SK-N-MC (cell line): ENCODE data around the gene PEAK1.

Experiments
- EZH2 ChIP-seq: fragments of 200-600 bp; sonication (generic); IDR thresholded peaks from one replicate; pipeline ENCODE4 v1.6.1; 2017; ENCODE audit warnings: antibody characterized with exemption
- POLR2AphosphoS5 ChIP-seq: IDR thresholded peaks from 2 replicates; pipeline ENCODE4 v1.6.1; 2012; ENCODE audit warnings: mild to moderate bottlenecking, low read depth, low read length, borderline replicate concordance

DNA sequence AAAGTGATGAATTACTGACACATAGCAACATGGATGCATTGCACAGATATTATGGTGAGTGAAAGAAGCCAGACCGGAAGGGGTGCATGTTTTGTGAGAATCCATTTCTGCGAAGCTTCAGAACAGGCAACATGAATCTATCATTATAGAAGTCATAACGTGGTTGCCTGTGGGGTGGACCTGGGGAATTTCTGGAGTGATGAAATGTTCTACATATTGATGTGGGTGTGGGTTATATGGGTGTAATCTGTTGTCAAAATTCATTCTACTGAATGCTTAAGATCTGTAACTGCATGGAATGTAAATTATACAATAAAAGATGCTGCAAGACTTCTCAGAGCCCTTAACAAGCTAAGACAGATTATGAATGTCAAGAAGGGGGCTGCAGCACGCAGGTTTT is 323.8 kb downstream of the PEAK1 start:
- TF ChIP-seq EZH2, result no peak
- TF ChIP-seq POLR2AphosphoS5, result no peak
